ENCODE data around the gene EEF2KMT.
"Not testable (repeated sequence)": the region's sequence is repeated elsewhere in the genome, so short reads cannot be mapped to it uniquely, and the experiment has no call there.

- TF ChIP-seq CTCF (conservative IDR thresholded peaks at IDR 0.05 in 1 of 2, IDR thresholded peaks at IDR 0.05 in 1 of 2; ENCODE audit: low read depth in 1 of 2, low read length in 2 of 2); EZH2 (IDR thresholded peaks at IDR 0.05; ENCODE audit: low read length, missing control alignments): not testable (repeated sequence)
Observed at GRCh38 chr16:5096437-5097060, 1.0 kb downstream of the EEF2KMT start.

All from fibroblast of lung (primary cell).